Naive B cell (primary cell): ENCODE measurements around the gene TERT. TPM values are rescaled to one million over a fixed set of nuclear protein-coding genes. Genes with fewer than 3 reads are reported as not detected.
A peak's percentile ranks its signal among the peaks of the same experiment; 100 is the strongest.
"Not testable (repeated sequence)": the region's sequence is repeated elsewhere in the genome, so short reads cannot be mapped to it uniquely, and the experiment has no call there.

Experiments
- ATAC-seq, 2 donors: fragments of 150-1000 bp; cut with Tn5 transposase; 2 replicates each; pipeline ENCODE4 v1.10.0; 2021; ENCODE audit warnings: low read depth in 2 of 2, mild to moderate bottlenecking in 2 of 2, moderate library complexity in 2 of 2
- DNase-seq: peaks from one replicate; pipeline ENCODE4 v3.0.0; 2022
- H3K27ac Mint-ChIP-seq, 6 donors: one replicate each; pipeline ENCODE4 v1.8.0; 2020 to 2022; ENCODE audit warnings: mild to moderate bottlenecking in 6 of 6, mixed read lengths in 6 of 6, moderate library complexity in 5 of 6, inconsistent platforms in 2 of 6
- H3K27me3 Mint-ChIP-seq, 3 donors: one replicate each; pipeline ENCODE4 v1.8.0; 2021 to 2022; ENCODE audit warnings: mixed read lengths in 3 of 3, mild to moderate bottlenecking in 1 of 3
- H3K36me3 Mint-ChIP-seq, 2 donors: one replicate each; pipeline ENCODE4 v1.8.0; 2020 to 2022; ENCODE audit warnings: mixed read lengths in 2 of 2, inconsistent platforms in 1 of 2, mild to moderate bottlenecking in 1 of 2
- H3K4me1 Mint-ChIP-seq, 3 donors: one replicate each; pipeline ENCODE4 v1.8.0; 2020 to 2022; ENCODE audit warnings: mixed read lengths in 3 of 3, inconsistent platforms in 1 of 3, mild to moderate bottlenecking in 1 of 3, moderate library complexity in 1 of 3
- H3K4me3 Mint-ChIP-seq, 8 donors: one replicate each; pipeline ENCODE4 v1.8.0; 2020 to 2022; ENCODE audit warnings: mild to moderate bottlenecking in 8 of 8, mixed read lengths in 8 of 8, moderate library complexity in 8 of 8, inconsistent platforms in 2 of 8
- H3K9me3 Mint-ChIP-seq, 7 donors: one replicate each; pipeline ENCODE4 v1.8.0; 2020 to 2022; ENCODE audit warnings: mixed read lengths in 7 of 7, mild to moderate bottlenecking in 5 of 7, inconsistent platforms in 2 of 7, moderate library complexity in 1 of 7
- polyA plus RNA-seq, 6 donors: library from polyadenylated mRNA; unstranded; fragments of 300-500 nt; fragmentation: Illumina TruSeq; gene quantifications; one replicate each; pipeline ENCODE4 v1.2.3, GENCODE V29; 2021; ENCODE audit warnings: low read depth in 6 of 6

Gene TERT
- polyA plus RNA-seq, 6 donors from 2014 or later, result not detected

GRCh38 chr5:1293416-1294205 lies 1.3 kb downstream of the TERT start:
- peaks cover 0 to under 1% of the 10 kb centered on the region in 2 donors for H3K36me3 Mint-ChIP-seq
- peaks cover 0 to 1% (median 0%) of the 10 kb centered on the region in 7 donors for H3K9me3 Mint-ChIP-seq
- DNase-seq (no peak), ATAC-seq (no peak)
- peak overlapping the region in 6 of 8 donors; percentile 22 to 72 (median 50) for H3K4me3 Mint-ChIP-seq
- H3K27me3 Mint-ChIP-seq, result peaks cover 0 to 27% (median 11%) of the 10 kb centered on the region in 3 donors
- peaks cover 3 to 9% (median 7%) of the 10 kb centered on the region in 3 donors for H3K4me1 Mint-ChIP-seq
- no peak overlapping the region for H3K27ac Mint-ChIP-seq

- ATAC-seq (no peak), DNase-seq (no peak)
- Mint-ChIP-seq H3K4me3 (peak overlapping the region in 2 of 8 donors; percentile 36 to 37), H3K27me3 (peaks cover 5 to 30% (median 17%) of the 10 kb centered on the region in 3 donors), H3K9me3 (peaks cover 0 to 5% (median 4%) of the 10 kb centered on the region in 7 donors), H3K27ac (no peak overlapping the region), H3K4me1 (peaks cover 3 to 9% (median 7%) of the 10 kb centered on the region in 3 donors), H3K36me3 (peaks cover 5 to 8% of the 10 kb centered on the region in 2 donors)
Observed at GRCh38 chr5:1292846-1293415, 1.9 kb downstream of the TERT start.

GRCh38 chr5:1292139-1292538 lies 2.7 kb downstream of the TERT start:
- Mint-ChIP-seq H3K27me3 (peaks cover 5 to 30% (median 20%) of the 10 kb centered on the region in 3 donors), H3K27ac (no peak overlapping the region), H3K9me3 (peaks cover 0 to 6% (median 4%) of the 10 kb centered on the region in 7 donors), H3K4me3 (peak overlapping the region in 4 of 8 donors; percentile 29 to 59 (median 54)), H3K4me1 (peaks cover 3 to 9% (median 5%) of the 10 kb centered on the region in 3 donors), H3K36me3 (peaks cover 5 to 10% of the 10 kb centered on the region in 2 donors)
- DNase-seq (no peak), ATAC-seq (no peak)

- no peak overlapping the region for H3K27ac Mint-ChIP-seq
- DNase-seq, result no peak
- peaks cover 5 to 10% of the 10 kb centered on the region in 2 donors for H3K36me3 Mint-ChIP-seq
- peaks cover 0 to 6% (median 4%) of the 10 kb centered on the region in 7 donors for H3K9me3 Mint-ChIP-seq
- H3K4me3 Mint-ChIP-seq, result peak overlapping the region in 2 of 8 donors; percentile 42 to 51
- ATAC-seq, result no peak
- H3K4me1 Mint-ChIP-seq, result peaks cover 0 to 9% (median 3%) of the 10 kb centered on the region in 3 donors
- peaks cover 5 to 30% (median 20%) of the 10 kb centered on the region in 3 donors for H3K27me3 Mint-ChIP-seq
Observed at GRCh38 chr5:1291611-1292080, 3.2 kb downstream of the TERT start.

- not testable (repeated sequence) for H3K36me3 Mint-ChIP-seq, H3K27ac Mint-ChIP-seq, H3K4me3 Mint-ChIP-seq, H3K4me1 Mint-ChIP-seq, H3K9me3 Mint-ChIP-seq, DNase-seq, ATAC-seq
- H3K27me3 Mint-ChIP-seq, result peaks cover 5 to 30% (median 20%) of the 10 kb centered on the region in 3 donors
Observed at GRCh38 chr5:1290956-1291355, 3.9 kb downstream of the TERT start.

- not testable (repeated sequence) for ATAC-seq, H3K4me3 Mint-ChIP-seq, DNase-seq, H3K27ac Mint-ChIP-seq, H3K4me1 Mint-ChIP-seq, H3K36me3 Mint-ChIP-seq, H3K9me3 Mint-ChIP-seq
- peaks cover 5 to 30% (median 20%) of the 10 kb centered on the region in 3 donors for H3K27me3 Mint-ChIP-seq
Observed at GRCh38 chr5:1289559-1289958, 5.3 kb downstream of the TERT start.

- peaks cover 0 to 9% (median 2%) of the 10 kb centered on the region in 3 donors for H3K4me1 Mint-ChIP-seq
- ATAC-seq, result no peak
- H3K27ac Mint-ChIP-seq, result no peak overlapping the region
- H3K27me3 Mint-ChIP-seq, result peaks cover 5 to 29% (median 20%) of the 10 kb centered on the region in 3 donors
- H3K4me3 Mint-ChIP-seq, result peak overlapping the region in 2 of 8 donors; percentile 40 to 49
- peaks cover 5 to 10% of the 10 kb centered on the region in 2 donors for H3K36me3 Mint-ChIP-seq
- peaks cover 0 to 6% (median 4%) of the 10 kb centered on the region in 7 donors for H3K9me3 Mint-ChIP-seq
- DNase-seq, result no peak
Observed at GRCh38 chr5:1288439-1289335, 6.2 kb downstream of the TERT start.

- H3K4me3 Mint-ChIP-seq, result no peak overlapping the region
- no peaks in the 10 kb centered on the region for H3K4me1 Mint-ChIP-seq
- H3K9me3 Mint-ChIP-seq, result peaks cover 0 to 6% (median 4%) of the 10 kb centered on the region in 7 donors
- peaks cover 5 to 12% (median 6%) of the 10 kb centered on the region in 3 donors for H3K27me3 Mint-ChIP-seq
- ATAC-seq (no peak), DNase-seq (no peak)
- no peak overlapping the region for H3K27ac Mint-ChIP-seq
- H3K36me3 Mint-ChIP-seq, result peaks cover 5 to 10% of the 10 kb centered on the region in 2 donors
Observed at GRCh38 chr5:1285883-1286291, 9.0 kb downstream of the TERT start.

- H3K4me1 Mint-ChIP-seq, result no peaks in the 10 kb centered on the region
- H3K36me3 Mint-ChIP-seq, result peaks cover 5 to 10% of the 10 kb centered on the region in 2 donors
- no peak overlapping the region for H3K27ac Mint-ChIP-seq
- no peak overlapping the region for H3K4me3 Mint-ChIP-seq
- ATAC-seq (no peak), DNase-seq (no peak)
- H3K27me3 Mint-ChIP-seq, result peaks cover 5 to 12% (median 6%) of the 10 kb centered on the region in 3 donors
- H3K9me3 Mint-ChIP-seq, result peaks cover 0 to 6% (median 4%) of the 10 kb centered on the region in 7 donors
Observed at GRCh38 chr5:1285141-1285540, 9.7 kb downstream of the TERT start.

GRCh38 chr5:1284336-1284970 lies 10.4 kb downstream of the TERT start:
- H3K4me3 Mint-ChIP-seq, H3K9me3 Mint-ChIP-seq, H3K4me1 Mint-ChIP-seq, ATAC-seq, DNase-seq, H3K36me3 Mint-ChIP-seq, H3K27ac Mint-ChIP-seq: not testable (repeated sequence)
- peaks cover 5 to 12% (median 6%) of the 10 kb centered on the region in 3 donors for H3K27me3 Mint-ChIP-seq

GRCh38 chr5:1283729-1284041 lies 11.2 kb downstream of the TERT start:
- ATAC-seq, H3K27me3 Mint-ChIP-seq, H3K27ac Mint-ChIP-seq, H3K36me3 Mint-ChIP-seq, H3K9me3 Mint-ChIP-seq, H3K4me3 Mint-ChIP-seq, DNase-seq, H3K4me1 Mint-ChIP-seq: not testable (repeated sequence)

- not testable (repeated sequence) for H3K9me3 Mint-ChIP-seq, H3K36me3 Mint-ChIP-seq, H3K27me3 Mint-ChIP-seq, H3K4me1 Mint-ChIP-seq, DNase-seq, H3K4me3 Mint-ChIP-seq, ATAC-seq, H3K27ac Mint-ChIP-seq
Observed at GRCh38 chr5:1282993-1283728, 11.7 kb downstream of the TERT start.
